Measurements from ENCODE around the gene ZMIZ2. TPM values are rescaled to one million over a fixed set of nuclear protein-coding genes. Genes with fewer than 3 reads are reported as not detected.
"Not testable (repeated sequence)": the region's sequence is repeated elsewhere in the genome, so short reads cannot be mapped to it uniquely, and the experiment has no call there.

Gene ZMIZ2
- total RNA-seq, 1 donor from 2014 or later, result 12.6 TPM

DNA sequence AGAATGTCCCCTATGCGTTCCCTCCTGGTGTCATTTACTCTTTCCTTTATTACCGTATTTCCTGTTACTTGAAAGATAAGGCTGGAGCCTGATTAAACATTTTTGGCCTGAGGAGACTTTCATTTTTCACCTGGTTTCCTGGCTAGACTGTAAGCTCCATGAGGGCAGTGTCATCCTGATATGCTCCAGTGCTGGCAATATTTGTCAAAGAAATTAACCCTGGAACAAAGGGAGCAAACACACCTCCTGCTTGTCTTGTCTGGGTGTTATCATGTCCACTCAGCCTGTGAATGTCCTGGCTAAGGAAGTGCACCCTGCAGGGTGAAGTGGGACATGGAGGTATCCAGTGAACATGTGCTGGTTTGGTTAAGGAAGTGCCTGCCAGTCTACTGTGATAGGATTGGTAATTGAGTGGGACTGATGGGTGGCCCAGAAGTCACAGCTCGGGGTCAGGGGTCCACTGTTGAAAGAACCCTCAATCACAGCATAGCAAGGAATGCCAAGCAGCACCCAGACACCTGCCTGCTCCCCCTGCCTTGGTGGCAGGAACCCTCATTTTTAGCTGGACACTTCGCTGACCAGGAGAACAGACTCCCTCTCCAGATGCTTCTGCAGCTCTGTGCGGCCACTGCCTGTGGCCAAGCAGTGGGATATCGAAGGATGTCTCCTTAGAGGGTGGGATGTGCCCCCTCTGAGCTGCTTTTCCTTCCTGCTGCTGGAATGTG, 26.9 kb downstream of the ZMIZ2 start:
- DNase-seq, result no peak

- no peak for DNase-seq
Measured at GRCh38 chr7:44776211-44776610, 27.6 kb downstream of the ZMIZ2 start.

DNA sequence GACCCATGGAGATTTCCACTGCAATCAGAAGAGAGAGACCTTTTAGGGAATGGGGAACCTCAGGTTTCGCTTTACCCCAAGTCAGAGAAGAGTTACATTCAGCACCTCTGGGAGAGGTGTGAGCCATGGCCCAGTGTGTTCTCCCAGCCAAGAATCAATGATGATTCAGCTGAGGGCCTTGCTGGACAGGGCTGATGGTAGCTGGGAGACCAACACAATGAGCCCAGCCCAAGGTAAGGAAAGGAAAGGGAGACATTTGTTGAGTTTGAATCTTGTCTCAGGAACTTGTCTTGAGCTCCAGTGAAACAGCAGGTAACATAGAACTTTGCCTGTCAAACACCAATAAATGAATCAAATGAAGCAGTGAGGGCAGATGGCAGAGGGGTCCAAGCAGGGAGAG, 33.8 kb downstream of the ZMIZ2 start:
- no peak for DNase-seq

DNA sequence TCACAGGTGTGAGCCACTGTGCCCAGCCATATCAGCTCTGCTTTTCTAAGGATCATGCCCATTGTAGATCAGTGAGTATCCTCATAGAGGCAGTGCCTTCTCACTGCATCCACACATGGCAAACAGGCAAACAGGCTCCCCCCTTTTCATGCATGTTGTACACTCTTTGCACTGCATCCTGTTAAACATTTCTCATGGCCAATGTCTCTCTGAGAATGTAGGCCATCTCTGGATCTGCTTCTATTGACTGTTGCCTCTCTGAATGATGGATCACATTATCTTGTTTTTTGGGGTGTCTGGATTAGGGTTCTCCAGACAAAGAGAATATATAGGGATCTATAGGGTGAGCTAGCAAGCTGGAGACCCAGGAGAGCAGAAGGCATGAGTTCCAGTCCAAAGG, 34.8 kb downstream of the ZMIZ2 start:
- no peak for DNase-seq

GRCh38 chr7:44784364-44784763, 35.7 kb downstream of the ZMIZ2 start:
- no peak for DNase-seq

DNA sequence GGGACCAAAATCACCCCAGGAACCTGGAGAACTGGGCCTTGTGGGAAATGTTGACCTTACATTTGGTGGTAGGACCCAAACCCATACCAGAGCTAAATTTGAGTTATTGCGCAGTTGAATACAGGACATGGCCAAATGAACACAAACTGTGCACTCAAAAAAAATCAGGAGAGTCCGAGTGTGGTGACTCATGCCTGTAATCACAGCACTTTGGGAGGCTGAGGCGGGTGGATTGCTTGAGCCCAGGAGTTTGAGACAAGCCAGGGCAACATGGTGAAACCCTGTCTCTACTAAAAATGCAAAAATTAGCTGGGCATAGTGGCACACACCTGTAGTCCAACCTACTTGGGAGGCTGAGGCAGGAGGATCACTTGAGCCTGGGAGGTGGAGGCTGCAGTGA, 36.6 kb downstream of the ZMIZ2 start:
- DNase-seq, result not testable (repeated sequence)

GRCh38 chr7:44787041-44787440, 38.4 kb downstream of the ZMIZ2 start:
- DNase-seq, result no peak

- no peak for DNase-seq
Measured at GRCh38 chr7:44787762-44788161, 39.1 kb downstream of the ZMIZ2 start.

DNA sequence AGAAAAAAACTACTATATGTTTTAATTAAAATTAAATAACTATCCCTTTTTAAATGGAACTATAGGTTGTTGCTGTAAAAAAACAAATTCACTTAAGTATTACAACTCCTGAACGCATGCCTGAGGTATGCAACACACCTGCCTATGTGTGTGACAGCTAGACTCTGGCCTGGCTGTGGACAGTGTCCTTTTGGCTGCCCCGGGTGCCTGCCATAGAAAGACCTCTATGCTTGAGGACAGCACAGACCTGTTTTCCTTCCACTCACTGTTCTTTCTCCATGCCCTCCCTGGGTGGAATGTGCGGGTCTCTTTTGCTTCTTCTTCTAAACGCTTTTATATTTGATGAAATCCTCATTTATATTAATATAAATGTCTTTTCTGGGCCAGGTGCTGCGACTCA, 41.3 kb downstream of the ZMIZ2 start:
- DNase-seq, result no peak

GRCh38 chr7:44791278-44792219, 42.9 kb downstream of the ZMIZ2 start:
- DNase-seq, result no peak

DNA sequence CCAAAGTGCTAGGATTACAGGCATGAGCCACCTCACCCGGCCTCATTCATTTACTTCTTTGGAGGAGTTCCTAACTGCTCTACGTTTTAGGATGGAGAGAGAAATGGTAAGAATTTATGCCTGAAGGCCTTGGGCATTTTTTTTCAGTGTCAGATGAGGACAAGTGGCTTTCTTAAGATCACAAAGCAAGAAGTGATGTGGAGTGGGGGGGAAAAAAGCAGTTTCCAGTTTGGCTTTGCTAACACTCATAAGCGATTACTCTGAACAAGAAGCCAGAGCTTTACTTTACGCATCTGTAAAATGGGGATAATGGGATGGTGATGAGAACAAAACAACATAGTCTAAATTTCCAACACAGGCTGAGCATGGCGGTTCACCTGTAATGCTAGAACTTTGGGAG, 45.3 kb downstream of the ZMIZ2 start:
- no peak for DNase-seq

DNA sequence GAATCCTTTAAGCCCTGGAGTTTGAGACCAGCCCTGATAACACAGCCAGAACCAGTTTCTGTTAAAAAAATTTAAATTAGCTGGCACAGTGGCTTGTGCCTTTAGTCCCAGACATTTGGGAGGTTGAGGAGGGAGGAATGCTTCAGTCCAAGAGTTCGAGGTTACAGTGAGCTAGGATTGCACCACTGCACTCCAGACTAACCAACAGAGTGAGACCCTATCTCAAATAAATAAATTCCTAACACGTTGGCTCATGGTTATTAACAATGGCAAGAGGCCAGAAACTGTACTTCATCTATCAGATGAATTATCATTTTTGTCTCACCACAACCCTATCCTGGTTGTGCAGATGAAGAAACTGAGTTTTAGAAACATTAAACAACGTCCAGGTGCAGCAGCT, 45.7 kb downstream of the ZMIZ2 start:
- no peak for DNase-seq

DNA sequence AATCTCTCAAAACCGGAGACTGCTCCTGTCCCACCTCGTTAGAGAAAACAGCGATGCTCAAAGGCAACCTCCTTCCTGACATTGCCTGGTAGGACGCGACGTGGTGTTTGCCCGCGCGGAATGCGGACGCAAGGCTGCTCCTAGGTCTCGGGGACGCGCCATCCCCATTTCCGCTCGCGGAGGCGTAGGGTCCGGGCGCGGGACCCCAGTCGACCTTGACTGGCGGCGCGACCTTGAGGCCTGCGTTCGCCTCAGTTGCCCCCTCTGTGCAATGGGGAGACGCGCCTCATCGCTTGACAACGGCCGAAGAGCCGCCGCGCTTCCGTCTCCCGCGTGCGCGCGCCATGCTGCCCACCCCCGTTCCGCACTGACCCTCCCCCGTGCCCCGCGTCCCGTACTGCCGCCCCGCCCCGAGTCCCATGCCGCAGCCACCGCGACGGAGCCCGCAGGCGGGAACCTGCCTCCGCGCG, 47.4 kb downstream of the ZMIZ2 start:
- no peak for DNase-seq

- DNase-seq, result peak; percentile 93
Measured at GRCh38 chr7:44796504-44797328, 48.1 kb downstream of the ZMIZ2 start, which contains the start of gene PPIA. Gene PPIA (plus strand): TSS chr7:44796681. CDS start chr7:44796725, 44 bp downstream.

GRCh38 chr7:44797329-44798258, 48.9 kb downstream of the ZMIZ2 start:
- peak; percentile 88 for DNase-seq

- DNase-seq, result no peak
Measured at GRCh38 chr7:44798649-44799305, 50.1 kb downstream of the ZMIZ2 start.

DNA sequence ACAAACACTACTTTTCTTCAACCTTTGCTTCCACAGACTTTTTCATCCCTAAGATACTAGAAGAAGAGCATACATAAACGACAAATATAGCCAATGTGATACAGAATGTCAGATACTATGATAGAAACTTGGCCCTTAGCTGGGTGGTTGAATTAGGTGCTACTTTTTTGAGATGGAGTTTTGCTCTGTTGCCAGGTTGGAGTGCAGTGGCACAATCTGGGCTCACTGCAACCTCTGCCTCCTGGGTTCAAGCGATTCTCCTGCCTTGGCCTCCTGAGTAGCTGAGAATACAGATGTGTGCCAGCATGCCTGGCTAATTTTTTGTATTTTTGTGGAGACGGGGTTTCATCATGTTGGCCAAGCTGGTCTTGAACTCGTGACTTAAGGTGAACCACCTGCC, 51.3 kb downstream of the ZMIZ2 start:
- DNase-seq, result no peak

GRCh38 chr7:44801890-44802289, 53.2 kb downstream of the ZMIZ2 start:
- DNase-seq, result no peak

GRCh38 chr7:44802418-44803025, 53.9 kb downstream of the ZMIZ2 start:
- DNase-seq, result no peak

DNA sequence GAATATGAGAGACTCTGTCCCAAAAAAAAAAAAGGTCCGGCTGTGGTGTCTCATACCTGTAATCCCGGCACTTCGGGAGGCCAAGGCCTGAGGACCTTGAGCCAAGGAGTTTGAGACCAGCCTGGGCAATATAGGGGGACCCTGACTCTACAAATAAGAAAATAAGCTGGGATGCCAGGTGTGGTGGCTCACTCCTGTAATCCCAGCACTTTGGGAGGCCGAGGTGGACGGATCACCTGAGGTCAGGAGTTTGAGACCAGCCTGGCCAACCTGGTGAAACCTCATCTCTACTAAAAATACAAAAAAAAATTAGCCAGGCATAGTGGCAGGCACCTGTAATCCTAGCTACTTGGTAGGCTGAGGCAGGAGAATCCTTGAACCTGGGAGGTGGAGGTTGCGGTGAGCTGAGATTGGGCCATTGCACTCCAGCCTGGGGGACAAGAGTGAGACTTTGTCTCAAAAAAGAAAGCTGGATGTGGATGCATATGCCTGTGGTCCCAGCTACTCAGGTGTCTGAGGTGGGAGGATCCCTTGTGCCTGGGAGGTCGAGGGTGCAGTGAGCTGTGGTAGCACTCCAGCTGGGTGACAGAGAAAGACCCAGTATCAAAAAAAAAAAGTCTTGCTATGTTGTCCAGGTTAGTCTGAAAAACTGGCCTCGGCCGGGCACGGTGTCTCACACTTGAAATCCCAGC, 55.3 kb downstream of the ZMIZ2 start:
- DNase-seq, result not testable (repeated sequence)
